Measurements from ENCODE around the gene ACY1. TPM values are rescaled to one million over a fixed set of nuclear protein-coding genes. Genes with fewer than 3 reads are reported as not detected.

The ACY1 gene
- total and polyA plus RNA-seq, 4 donors: 69.5 to 274 (median 238) TPM

DNA sequence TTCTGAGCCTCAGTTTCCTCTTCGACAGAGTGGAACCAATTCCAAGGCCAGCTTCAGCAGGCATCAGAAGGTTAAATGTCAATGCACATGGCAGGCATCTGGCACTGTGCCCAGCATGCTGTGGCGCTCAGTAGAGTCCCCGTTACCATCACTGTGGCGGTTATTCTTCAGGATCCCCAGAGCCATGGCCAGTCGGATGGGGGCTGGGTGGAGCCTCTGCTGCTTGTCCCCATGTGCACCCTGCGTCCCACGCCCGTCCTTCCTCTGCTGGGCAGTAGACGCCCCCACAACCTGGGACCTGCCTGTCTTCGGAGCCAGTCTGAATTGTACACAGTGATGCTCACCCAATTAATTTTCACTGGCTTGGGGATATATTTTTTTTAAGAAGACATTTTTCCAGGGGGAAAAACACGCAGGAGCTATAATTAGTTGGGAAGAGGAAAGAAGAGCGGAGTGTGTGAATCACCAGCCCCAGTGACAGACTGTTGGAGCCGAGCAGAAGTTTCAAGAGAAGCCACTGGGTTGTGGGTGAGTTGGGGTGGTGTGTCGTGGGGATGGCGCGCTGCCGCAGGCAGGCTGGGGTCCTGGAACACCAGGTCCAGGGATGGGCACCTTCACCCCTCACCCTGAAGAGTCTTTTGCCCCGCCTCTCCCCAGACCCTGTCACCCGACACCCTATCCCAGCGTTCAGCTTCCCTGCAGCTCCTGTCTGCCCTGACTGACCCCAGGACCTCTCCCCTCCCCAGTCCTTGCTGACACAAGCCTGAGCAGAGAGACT lies 39.2 kb downstream of the ACY1 start:
- Histone ChIP-seq H3K27me3 (ENCODE audit: control insufficient read depth in 4 of 4, insufficient read depth in 4 of 4, low read length in 3 of 4) (no peaks in the 10 kb centered on the region), H3K4me1 (ENCODE audit: control insufficient read depth in 4 of 4, insufficient read depth in 4 of 4, low read length in 3 of 4) (peaks cover 0 to 3% (median 0%) of the 10 kb centered on the region in 4 donors), H3K4me3 (ENCODE audit: low read depth in 1 of 3, low read length in 3 of 3) (no peak overlapping the region), H3K36me3 (ENCODE audit: control insufficient read depth in 4 of 4, insufficient read depth in 3 of 4, low read depth in 1 of 4, low read length in 3 of 4) (no peaks in the 10 kb centered on the region), H3K9me3 (ENCODE audit: control insufficient read depth in 4 of 4, low read length in 3 of 4) (no peaks in the 10 kb centered on the region), H3K27ac (ENCODE audit: low read depth in 1 of 2, low read length in 2 of 2) (peak overlapping the region in 1 of 2 donors; percentile 25), H3K9ac (ENCODE audit: low read depth in 1 of 2, low read length in 2 of 2) (no peak overlapping the region)
- no peak for TF ChIP-seq HNF4A (conservative IDR thresholded peaks at IDR 0.05)
- TF ChIP-seq TAF1 (conservative IDR thresholded peaks at IDR 0.05): no peak
- 83% methylated on average over 20 of the region's 20 CpGs for WGBS
- no peak for DNase-seq (ENCODE audit: low spot score)

DNA sequence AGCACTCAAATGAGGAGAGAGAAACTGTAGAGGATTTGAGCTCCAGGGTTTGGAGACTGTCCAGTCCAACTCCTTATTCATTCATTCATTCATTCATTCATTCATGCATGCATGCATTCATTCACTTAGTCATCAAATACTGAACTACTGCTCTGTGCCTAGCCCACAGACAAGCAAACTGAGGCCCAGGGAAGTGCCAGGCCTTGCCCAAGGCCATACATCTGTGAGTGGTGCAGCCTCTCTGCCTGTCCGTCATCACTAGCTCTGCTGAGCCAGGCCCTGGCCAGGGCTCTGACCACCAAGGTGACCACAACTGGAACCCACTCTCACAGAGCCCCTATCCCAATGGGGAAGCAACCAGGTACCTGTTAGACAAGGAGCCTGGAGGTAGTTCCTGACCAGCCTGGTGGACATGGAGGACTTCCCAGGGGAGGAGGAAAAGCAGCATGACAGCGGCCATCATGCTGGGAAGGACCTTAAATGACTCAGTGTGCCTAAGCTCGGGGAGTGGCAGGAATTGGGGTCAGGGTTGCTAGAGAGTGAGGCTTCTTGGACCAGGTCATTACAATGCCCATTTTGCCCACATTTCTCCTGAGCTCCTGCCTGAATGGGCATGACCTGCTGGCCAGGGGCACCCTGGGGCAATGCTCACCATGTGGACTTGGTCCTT lies 39.9 kb downstream of the ACY1 start:
- Histone ChIP-seq H3K4me1 (ENCODE audit: control insufficient read depth in 4 of 4, insufficient read depth in 4 of 4, low read length in 3 of 4) (peaks cover 0 to 3% (median 0%) of the 10 kb centered on the region in 4 donors), H3K9me3 (ENCODE audit: control insufficient read depth in 4 of 4, low read length in 3 of 4) (no peaks in the 10 kb centered on the region), H3K36me3 (ENCODE audit: control insufficient read depth in 4 of 4, insufficient read depth in 3 of 4, low read depth in 1 of 4, low read length in 3 of 4) (no peaks in the 10 kb centered on the region), H3K27me3 (ENCODE audit: control insufficient read depth in 4 of 4, insufficient read depth in 4 of 4, low read length in 3 of 4) (no peaks in the 10 kb centered on the region), H3K9ac (ENCODE audit: low read depth in 1 of 2, low read length in 2 of 2) (no peak overlapping the region), H3K27ac (ENCODE audit: low read depth in 1 of 2, low read length in 2 of 2) (peak overlapping the region in 1 of 2 donors; percentile 25), H3K4me3 (ENCODE audit: low read depth in 1 of 3, low read length in 3 of 3) (no peak overlapping the region)
- TF ChIP-seq HNF4A (conservative IDR thresholded peaks at IDR 0.05) (no peak), FOXA1 (IDR thresholded peaks at IDR 0.05) (no peak), FOXA2 (IDR thresholded peaks at IDR 0.05) (no peak), RAD21 (IDR thresholded peaks at IDR 0.05) (no peak), HNF4G (IDR thresholded peaks at IDR 0.05) (no peak), YY1 (IDR thresholded peaks at IDR 0.05) (no peak), RXRA (IDR thresholded peaks at IDR 0.05) (no peak), SP1 (IDR thresholded peaks at IDR 0.05) (no peak), EGR1 (IDR thresholded peaks at IDR 0.05; ENCODE audit: low read depth in 2 of 2) (no peak)
- TF ChIP-seq, protein P1, sequence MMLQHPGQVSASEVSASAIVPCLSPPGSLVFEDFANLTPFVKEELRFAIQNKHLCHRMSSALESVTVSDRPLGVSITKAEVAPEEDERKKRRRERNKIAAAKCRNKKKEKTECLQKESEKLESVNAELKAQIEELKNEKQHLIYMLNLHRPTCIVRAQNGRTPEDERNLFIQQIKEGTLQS (IDR thresholded peaks at IDR 0.05): no peak
- TF ChIP-seq, protein P2, sequence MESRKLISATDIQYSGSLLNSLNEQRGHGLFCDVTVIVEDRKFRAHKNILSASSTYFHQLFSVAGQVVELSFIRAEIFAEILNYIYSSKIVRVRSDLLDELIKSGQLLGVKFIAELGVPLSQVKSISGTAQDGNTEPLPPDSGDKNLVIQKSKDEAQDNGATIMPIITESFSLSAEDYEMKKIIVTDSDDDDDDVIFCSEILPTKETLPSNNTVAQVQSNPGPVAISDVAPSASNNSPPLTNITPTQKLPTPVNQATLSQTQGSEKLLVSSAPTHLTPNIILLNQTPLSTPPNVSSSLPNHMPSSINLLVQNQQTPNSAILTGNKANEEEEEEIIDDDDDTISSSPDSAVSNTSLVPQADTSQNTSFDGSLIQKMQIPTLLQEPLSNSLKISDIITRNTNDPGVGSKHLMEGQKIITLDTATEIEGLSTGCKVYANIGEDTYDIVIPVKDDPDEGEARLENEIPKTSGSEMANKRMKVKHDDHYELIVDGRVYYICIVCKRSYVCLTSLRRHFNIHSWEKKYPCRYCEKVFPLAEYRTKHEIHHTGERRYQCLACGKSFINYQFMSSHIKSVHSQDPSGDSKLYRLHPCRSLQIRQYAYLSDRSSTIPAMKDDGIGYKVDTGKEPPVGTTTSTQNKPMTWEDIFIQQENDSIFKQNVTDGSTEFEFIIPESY (IDR thresholded peaks at IDR 0.05): no peak
- TF ChIP-seq, protein P3, sequence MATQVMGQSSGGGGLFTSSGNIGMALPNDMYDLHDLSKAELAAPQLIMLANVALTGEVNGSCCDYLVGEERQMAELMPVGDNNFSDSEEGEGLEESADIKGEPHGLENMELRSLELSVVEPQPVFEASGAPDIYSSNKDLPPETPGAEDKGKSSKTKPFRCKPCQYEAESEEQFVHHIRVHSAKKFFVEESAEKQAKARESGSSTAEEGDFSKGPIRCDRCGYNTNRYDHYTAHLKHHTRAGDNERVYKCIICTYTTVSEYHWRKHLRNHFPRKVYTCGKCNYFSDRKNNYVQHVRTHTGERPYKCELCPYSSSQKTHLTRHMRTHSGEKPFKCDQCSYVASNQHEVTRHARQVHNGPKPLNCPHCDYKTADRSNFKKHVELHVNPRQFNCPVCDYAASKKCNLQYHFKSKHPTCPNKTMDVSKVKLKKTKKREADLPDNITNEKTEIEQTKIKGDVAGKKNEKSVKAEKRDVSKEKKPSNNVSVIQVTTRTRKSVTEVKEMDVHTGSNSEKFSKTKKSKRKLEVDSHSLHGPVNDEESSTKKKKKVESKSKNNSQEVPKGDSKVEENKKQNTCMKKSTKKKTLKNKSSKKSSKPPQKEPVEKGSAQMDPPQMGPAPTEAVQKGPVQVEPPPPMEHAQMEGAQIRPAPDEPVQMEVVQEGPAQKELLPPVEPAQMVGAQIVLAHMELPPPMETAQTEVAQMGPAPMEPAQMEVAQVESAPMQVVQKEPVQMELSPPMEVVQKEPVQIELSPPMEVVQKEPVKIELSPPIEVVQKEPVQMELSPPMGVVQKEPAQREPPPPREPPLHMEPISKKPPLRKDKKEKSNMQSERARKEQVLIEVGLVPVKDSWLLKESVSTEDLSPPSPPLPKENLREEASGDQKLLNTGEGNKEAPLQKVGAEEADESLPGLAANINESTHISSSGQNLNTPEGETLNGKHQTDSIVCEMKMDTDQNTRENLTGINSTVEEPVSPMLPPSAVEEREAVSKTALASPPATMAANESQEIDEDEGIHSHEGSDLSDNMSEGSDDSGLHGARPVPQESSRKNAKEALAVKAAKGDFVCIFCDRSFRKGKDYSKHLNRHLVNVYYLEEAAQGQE (IDR thresholded peaks at IDR 0.05): no peak
- 94% methylated on average over 3 of the region's 3 CpGs for WGBS
- DNase-seq (ENCODE audit: low spot score): no peak
